WERI-Rb-1 (cell line): ENCODE results near the gene ARMC5.

ENCODE experiments used
- DNase-seq: peaks from one replicate; pipeline ENCODE4 v3.0.0-alpha.2; 2020
- H3K27ac ChIP-seq: fragments of 250-450 bp; sonication (Bioruptor Pico); 2 replicates; pipeline ENCODE4 v1.5.1; 2020; ENCODE audit warnings: mild to moderate bottlenecking, moderate library complexity
- H3K27me3 ChIP-seq: fragments of 250-450 bp; sonication (Bioruptor Pico); 2 replicates; pipeline ENCODE4 v1.5.1; 2021; ENCODE audit warnings: mild to moderate bottlenecking, low read depth, moderate library complexity; ENCODE audit not compliant: insufficient read depth, severe bottlenecking
- H3K36me3 ChIP-seq: fragments of 250-450 bp; sonication (Bioruptor Pico); 2 replicates; pipeline ENCODE4 v1.5.1; 2020; ENCODE audit warnings: mild to moderate bottlenecking, moderate library complexity
- H3K4me3 ChIP-seq: 2 replicates; pipeline ENCODE4 v1.5.1; 2011; ENCODE audit warnings: low read depth, mild to moderate bottlenecking, control low read depth, low read length
- H3K9me3 ChIP-seq: fragments of 250-450 bp; sonication (Bioruptor Pico); 2 replicates; pipeline ENCODE4 v1.5.1; 2021; ENCODE audit warnings: mild to moderate bottlenecking, moderate library complexity; ENCODE audit not compliant: severe bottlenecking
- TF ChIP-seq, protein P1 (sequence below): IDR thresholded peaks from 2 replicates; pipeline ENCODE4 v1.5.1; 2011; ENCODE audit warnings: low read depth, mild to moderate bottlenecking, control low read depth, inconsistent platforms, low read length

The ARMC5 gene

GRCh38 chr16:31487720-31488467 is 28.6 kb downstream of the ARMC5 start:
- DNase-seq, result peak; percentile 74
- H3K4me3 ChIP-seq, result peak overlapping the region; percentile 52
- H3K27me3 ChIP-seq, result no peaks in the 10 kb centered on the region
- H3K9me3 ChIP-seq, result no peaks in the 10 kb centered on the region
- 0 out of 2 replicates have a peak, but pooled peaks cover 3% of the 10 kb centered on the region for H3K36me3 ChIP-seq
- TF ChIP-seq, protein P1, sequence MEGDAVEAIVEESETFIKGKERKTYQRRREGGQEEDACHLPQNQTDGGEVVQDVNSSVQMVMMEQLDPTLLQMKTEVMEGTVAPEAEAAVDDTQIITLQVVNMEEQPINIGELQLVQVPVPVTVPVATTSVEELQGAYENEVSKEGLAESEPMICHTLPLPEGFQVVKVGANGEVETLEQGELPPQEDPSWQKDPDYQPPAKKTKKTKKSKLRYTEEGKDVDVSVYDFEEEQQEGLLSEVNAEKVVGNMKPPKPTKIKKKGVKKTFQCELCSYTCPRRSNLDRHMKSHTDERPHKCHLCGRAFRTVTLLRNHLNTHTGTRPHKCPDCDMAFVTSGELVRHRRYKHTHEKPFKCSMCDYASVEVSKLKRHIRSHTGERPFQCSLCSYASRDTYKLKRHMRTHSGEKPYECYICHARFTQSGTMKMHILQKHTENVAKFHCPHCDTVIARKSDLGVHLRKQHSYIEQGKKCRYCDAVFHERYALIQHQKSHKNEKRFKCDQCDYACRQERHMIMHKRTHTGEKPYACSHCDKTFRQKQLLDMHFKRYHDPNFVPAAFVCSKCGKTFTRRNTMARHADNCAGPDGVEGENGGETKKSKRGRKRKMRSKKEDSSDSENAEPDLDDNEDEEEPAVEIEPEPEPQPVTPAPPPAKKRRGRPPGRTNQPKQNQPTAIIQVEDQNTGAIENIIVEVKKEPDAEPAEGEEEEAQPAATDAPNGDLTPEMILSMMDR, result no peak
- 0 out of 2 replicates have a peak overlapping the region, but pooled peaks have one; percentile 1 for H3K27ac ChIP-seq

DNA sequence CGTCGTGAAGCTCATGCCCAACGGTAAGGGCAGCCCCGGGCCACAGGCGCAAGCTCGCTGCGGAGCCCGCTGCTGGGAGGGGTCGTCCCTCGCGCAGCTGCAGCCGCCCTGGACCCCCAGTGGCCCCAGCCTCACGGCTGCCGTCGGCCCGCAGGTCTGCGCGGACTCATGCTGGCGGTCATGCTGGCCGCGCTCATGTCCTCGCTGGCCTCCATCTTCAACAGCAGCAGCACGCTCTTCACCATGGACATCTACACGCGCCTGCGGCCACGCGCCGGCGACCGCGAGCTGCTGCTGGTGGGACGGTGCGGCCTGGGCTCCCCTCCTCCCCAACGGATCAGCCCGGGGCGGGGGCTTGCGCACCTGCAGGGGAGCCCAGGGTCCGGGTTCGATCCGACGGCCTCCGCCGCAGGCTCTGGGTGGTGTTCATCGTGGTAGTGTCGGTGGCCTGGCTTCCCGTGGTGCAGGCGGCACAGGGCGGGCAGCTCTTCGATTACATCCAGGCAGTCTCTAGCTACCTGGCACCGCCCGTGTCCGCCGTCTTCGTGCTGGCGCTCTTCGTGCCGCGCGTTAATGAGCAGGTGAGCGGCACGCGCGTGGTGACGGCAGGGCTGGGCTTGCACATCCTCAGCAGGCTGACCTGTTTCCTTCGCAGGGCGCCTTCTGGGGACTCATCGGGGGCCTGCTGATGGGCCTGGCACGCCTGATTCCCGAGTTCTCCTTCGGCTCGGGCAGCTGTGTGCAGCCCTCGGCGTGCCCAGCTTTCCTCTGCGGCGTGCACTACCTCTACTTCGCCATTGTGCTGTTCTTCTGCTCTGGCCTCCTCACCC is 29.4 kb downstream of the ARMC5 start:
- no peak for DNase-seq
- Histone ChIP-seq H3K4me3 (no peak overlapping the region), H3K27ac (no peak overlapping the region), H3K9me3 (no peaks in the 10 kb centered on the region), H3K27me3 (no peaks in the 10 kb centered on the region), H3K36me3 (peaks cover 3% of the 10 kb centered on the region; the same call in 1 of the 2 replicates)
- TF ChIP-seq, protein P1, result no peak

DNA sequence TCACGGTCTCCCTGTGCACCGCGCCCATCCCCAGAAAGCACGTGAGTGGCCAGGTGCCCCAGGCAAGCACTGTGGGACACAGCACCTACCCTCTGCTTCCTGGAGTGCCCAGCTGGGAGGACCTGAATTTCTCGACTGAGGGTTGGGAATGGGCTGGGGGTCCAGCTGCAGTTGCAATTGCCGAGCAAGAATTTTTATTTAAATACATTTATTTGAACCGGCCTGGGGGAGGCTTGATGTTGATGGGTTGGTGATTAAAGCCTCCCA is 29.9 kb downstream of the ARMC5 start:
- Histone ChIP-seq H3K4me3 (no peak overlapping the region), H3K36me3 (peaks cover 3% of the 10 kb centered on the region; the same call in 1 of the 2 replicates), H3K9me3 (no peaks in the 10 kb centered on the region), H3K27me3 (no peaks in the 10 kb centered on the region), H3K27ac (no peak overlapping the region)
- DNase-seq, result no peak
- TF ChIP-seq, protein P1, result no peak

DNA sequence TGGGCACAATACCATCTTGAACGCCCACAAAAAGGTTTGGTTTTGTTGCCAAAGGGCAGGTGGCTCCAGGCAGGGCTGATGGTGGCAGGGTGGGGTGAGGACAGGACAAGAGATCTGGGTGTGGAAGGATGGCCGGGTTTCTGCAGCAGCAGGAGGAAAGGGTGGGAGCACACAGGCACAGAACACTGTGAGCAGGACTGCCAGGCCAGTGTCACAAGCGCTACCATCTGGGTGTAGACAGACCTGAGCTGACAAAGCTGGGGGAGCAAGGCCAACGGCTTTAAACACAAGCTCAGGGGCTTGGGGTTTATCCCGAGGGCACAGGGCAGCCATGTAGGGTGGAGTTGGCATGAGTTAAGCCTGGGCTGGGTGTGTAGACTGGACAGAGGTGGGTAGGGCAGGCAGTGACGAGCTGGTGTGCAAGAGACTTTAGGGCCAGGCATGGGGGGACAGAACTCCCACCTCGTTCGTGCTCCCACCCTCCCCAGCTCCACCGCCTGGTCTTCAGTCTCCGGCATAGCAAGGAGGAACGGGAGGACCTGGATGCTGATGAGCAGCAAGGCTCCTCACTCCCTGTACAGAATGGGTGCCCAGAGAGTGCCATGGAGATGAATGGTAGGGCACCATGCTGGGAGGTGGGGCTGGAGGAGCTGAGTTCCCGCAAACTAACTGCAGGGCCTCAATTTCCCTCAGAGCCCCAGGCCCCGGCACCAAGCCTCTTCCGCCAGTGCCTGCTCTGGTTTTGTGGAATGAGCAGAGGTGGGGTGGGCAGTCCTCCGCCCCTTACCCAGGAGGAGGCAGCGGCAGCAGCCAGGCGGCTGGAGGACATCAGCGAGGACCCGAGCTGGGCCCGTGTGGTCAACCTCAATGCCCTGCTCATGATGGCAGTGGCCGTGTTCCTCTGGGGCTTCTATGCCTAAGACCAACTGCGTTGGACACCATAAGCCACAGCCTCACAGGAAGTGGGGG is 30.6 kb downstream of the ARMC5 start:
- Histone ChIP-seq H3K4me3 (no peak overlapping the region), H3K36me3 (peaks cover 3% of the 10 kb centered on the region; the same call in 1 of the 2 replicates), H3K27me3 (no peaks in the 10 kb centered on the region), H3K27ac (no peak overlapping the region), H3K9me3 (no peaks in the 10 kb centered on the region)
- TF ChIP-seq, protein P1, result no peak
- no peak for DNase-seq

DNA sequence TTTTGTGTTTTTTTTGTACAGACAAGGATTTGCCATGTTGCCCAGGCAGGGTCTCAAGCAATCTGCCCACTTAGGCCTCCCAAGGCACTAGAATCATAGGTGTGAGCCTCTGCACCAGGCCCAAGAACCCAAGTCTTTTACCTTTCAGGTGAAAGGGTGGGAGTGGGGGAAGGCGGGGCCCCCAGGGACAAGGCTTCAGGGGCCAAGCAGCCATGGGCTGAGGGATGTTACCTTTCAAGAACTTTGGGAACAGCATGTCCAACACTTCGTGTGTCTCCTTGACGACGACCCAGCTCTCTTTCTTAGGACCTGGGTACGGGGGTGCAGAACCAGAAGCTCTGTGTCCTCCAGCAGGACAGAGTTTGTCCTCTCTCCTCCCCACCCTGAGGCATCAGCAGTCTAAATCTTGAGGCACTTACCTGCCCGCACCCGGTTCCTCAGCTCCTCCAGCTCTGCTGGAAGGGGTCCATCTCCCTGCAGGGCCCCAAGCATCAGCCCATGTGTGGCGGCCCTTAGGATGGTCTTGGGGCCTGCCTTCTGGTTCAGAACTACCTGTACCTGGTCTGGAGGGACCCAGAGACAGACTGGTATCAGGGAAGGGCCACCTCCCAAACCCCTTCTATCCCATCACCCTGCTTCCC is 32.6 kb downstream of the ARMC5 start:
- Histone ChIP-seq H3K9me3 (no peaks in the 10 kb centered on the region), H3K4me3 (no peak overlapping the region), H3K27me3 (no peaks in the 10 kb centered on the region), H3K27ac (no peak overlapping the region), H3K36me3 (peaks cover 3% of the 10 kb centered on the region)
- TF ChIP-seq, protein P1, result no peak
- no peak for DNase-seq
